Mesendoderm (in vitro differentiated cells): ENCODE results near the gene E2F3.

Source experiments
- DNase-seq: peaks from one replicate; pipeline ENCODE4 v3.0.0; 2013
- H2AK5ac ChIP-seq: 2 replicates; pipeline ENCODE4 v1.6.1; 2013; ENCODE audit warnings: low read length, inconsistent platforms
- H2BK120ac ChIP-seq: 2 replicates; pipeline ENCODE4 v1.6.1; 2013; ENCODE audit warnings: low read depth, mild to moderate bottlenecking, low read length, moderate library complexity, mixed read lengths
- H2BK15ac ChIP-seq: replicated peaks from 2 replicates; pipeline ENCODE4 v1.6.1; 2013; ENCODE audit warnings: low read depth, mild to moderate bottlenecking, moderate library complexity
- H2BK5ac ChIP-seq: 2 replicates; pipeline ENCODE4 v1.6.1; 2013; ENCODE audit warnings: low read length, inconsistent platforms
- H3K18ac ChIP-seq: 2 replicates; pipeline ENCODE4 v1.6.1; 2013; ENCODE audit warnings: mild to moderate bottlenecking, low read length, mixed read lengths
- H3K23ac ChIP-seq: one replicate; pipeline ENCODE4 v1.6.1; 2013; ENCODE audit warnings: low read length
- H3K27ac ChIP-seq: 2 replicates; pipeline ENCODE4 v1.5.1; 2013; ENCODE audit warnings: low read depth, mild to moderate bottlenecking, inconsistent platforms, low read length, moderate library complexity
- H3K27me3 ChIP-seq: 2 replicates; pipeline ENCODE4 v1.6.1; 2013; ENCODE audit warnings: low read length, control low read depth, mild to moderate bottlenecking, inconsistent platforms; ENCODE audit not compliant: insufficient read depth, poor library complexity
- H3K36me3 ChIP-seq: 2 replicates; pipeline ENCODE4 v1.6.1; 2013; ENCODE audit warnings: low read length, inconsistent platforms; ENCODE audit not compliant: control insufficient read depth, insufficient read depth
- H3K4ac ChIP-seq: one replicate; pipeline ENCODE4 v1.6.1; 2013; ENCODE audit warnings: low read depth, mild to moderate bottlenecking, low read length, moderate library complexity
- H3K4me1 ChIP-seq: 2 replicates; pipeline ENCODE4 v1.6.1; 2013; ENCODE audit warnings: low read depth, low read length, inconsistent platforms; ENCODE audit not compliant: control insufficient read depth
- H3K4me2 ChIP-seq: 2 replicates; pipeline ENCODE4 v1.6.1; 2013; ENCODE audit warnings: low read length
- H3K4me3 ChIP-seq: 2 replicates; pipeline ENCODE4 v1.5.1; 2013; ENCODE audit warnings: mild to moderate bottlenecking, low read length
- H3K56ac ChIP-seq: one replicate; pipeline ENCODE4 v1.6.1; 2013; ENCODE audit warnings: low read length
- H3K79me1 ChIP-seq: 2 replicates; pipeline ENCODE4 v1.6.1; 2013; ENCODE audit warnings: low read length, inconsistent platforms
- H3K79me2 ChIP-seq: 2 replicates; pipeline ENCODE4 v1.6.1; 2013; ENCODE audit warnings: mild to moderate bottlenecking, low read length; ENCODE audit not compliant: control insufficient read depth, insufficient read depth
- H3K9ac ChIP-seq: 2 replicates; pipeline ENCODE4 v1.6.1; 2013; ENCODE audit warnings: low read length, inconsistent platforms
- H4K5ac ChIP-seq: one replicate; pipeline ENCODE4 v1.6.1; 2013; ENCODE audit warnings: low read length
- H4K8ac ChIP-seq: one replicate; pipeline ENCODE4 v1.6.1; 2013; ENCODE audit warnings: low read depth, mild to moderate bottlenecking, control low read depth, low read length, moderate library complexity
- WGBS: extraction: QIAGEN DNeasy Blood & Tissue Kit; methylation state at CpG from one replicate; pipeline ENCODE4 v1.1.7; 2013; ENCODE audit warnings: low lambda C conversion rate, missing lambda C conversion rate; ENCODE audit not compliant: insufficient coverage; ENCODE audit errors: extremely low coverage; 5-methylcytosine and 5-hydroxymethylcytosine counted together

Gene E2F3

DNA sequence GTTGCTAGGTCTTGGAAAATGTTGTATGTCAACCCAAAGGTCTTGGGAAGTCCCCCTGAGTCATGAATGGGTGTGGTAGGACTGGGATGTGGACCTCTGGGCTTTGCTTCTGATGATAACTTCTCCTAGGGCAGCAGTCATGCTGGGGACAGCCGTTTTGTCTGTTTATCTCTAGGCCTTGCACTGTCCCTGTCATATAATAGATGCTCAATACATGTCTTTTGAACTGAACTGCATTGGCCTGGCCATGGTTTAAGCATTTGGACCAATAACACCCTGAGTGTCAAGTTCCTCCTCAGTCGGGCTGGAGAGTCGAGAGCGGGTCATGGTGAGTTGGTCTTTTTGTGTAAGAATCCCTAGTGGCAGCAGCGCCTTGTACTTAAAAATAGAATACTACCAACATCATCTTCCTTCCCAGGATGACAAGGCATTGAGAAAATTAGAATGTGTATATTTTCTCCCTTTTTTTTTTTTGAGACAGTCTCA is 43.1 kb downstream of the E2F3 start:
- no CpG with 5 or more reads among the region's 5 CpGs for WGBS
- no peaks in the 10 kb centered on the region for H3K4me1 ChIP-seq

DNA sequence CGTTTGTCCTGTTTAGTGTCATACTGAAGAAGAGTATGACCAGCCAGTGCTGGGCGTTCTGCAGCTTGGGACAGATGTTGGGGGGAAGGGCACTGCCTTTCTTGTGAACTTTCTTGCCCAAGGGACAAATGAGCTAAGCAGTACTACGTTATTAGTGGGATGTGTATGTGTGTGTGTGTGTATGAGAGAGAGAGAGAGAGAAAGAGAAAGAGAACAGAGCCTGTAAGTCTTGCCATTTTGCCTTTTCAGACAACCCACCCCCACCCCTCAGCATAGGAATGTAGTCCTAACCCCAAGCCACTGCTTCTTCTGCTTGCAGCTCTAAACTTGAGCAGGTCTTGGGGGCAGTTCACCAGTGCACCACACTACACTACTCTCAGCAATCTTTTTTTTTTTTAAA is 45.5 kb downstream of the E2F3 start:
- Histone ChIP-seq H4K8ac (no peak overlapping the region), H3K4me1 (no peaks in the 10 kb centered on the region), H2BK15ac (no peak overlapping the region), H3K79me1 (peaks cover 9% of the 10 kb centered on the region), H3K9ac (no peak overlapping the region), H4K5ac (no peak overlapping the region), H3K18ac (no peak overlapping the region), H3K79me2 (peaks cover 62% of the 10 kb centered on the region), H2BK120ac (no peak overlapping the region), H3K27me3 (no peaks in the 10 kb centered on the region), H3K56ac (no peak overlapping the region), H3K36me3 (no peaks in the 10 kb centered on the region), H2AK5ac (no peak overlapping the region), H2BK5ac (no peak overlapping the region), H3K27ac (no peak overlapping the region), H3K4me3 (no peak overlapping the region), H3K4me2 (no peak overlapping the region), H3K23ac (no peak overlapping the region), H3K4ac (no peak overlapping the region)
- DNase-seq = peak; percentile 18
- WGBS = no CpG with 5 or more reads among the region's 3 CpGs

More for the DNA sequence above, 43.1 kb downstream of the E2F3 start:
- Histone ChIP-seq H3K9ac (no peak overlapping the region), H2BK15ac (no peak overlapping the region), H2BK5ac (no peak overlapping the region), H3K79me2 (peaks cover 63% of the 10 kb centered on the region), H3K27ac (no peak overlapping the region), H3K18ac (no peak overlapping the region), H3K23ac (no peak overlapping the region), H3K79me1 (peaks cover 12% of the 10 kb centered on the region), H2AK5ac (no peak overlapping the region), H3K27me3 (no peaks in the 10 kb centered on the region), H3K4me3 (no peak overlapping the region), H4K5ac (no peak overlapping the region), H3K56ac (no peak overlapping the region), H3K4me2 (no peak overlapping the region), H3K4ac (no peak overlapping the region), H3K36me3 (no peaks in the 10 kb centered on the region), H4K8ac (no peak overlapping the region), H2BK120ac (no peak overlapping the region)
- DNase-seq = no peak

DNA sequence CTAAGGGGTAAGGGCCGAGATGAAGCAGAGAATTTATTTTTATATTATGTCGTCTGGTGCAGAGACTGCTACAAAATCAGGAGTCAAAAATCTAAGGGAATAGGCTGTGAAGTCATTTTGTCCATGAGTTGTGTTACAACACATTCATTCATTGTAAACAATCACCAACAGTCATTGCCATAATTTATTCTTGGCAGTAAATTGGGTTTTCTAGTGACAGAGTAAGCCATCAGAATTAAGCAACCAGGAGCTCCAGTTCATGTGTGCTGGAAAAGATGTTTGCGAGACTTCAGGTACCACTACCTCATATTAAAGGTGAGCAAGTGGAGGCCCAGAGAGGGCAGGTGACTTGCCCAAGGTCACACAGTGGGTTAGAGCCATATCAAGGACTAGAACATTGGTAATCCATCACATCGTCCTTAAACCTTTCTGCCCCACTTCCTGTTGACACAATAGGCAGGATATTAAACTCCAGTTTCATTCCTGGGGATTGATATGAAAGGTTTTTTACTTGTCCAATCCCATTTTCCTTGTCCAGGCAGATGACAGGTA is 46.0 kb downstream of the E2F3 start:
- Histone ChIP-seq H3K56ac (no peak overlapping the region), H2AK5ac (no peak overlapping the region), H3K4me2 (no peak overlapping the region), H3K4me1 (no peaks in the 10 kb centered on the region), H4K8ac (no peak overlapping the region), H3K79me2 (peaks cover 62% of the 10 kb centered on the region), H2BK120ac (no peak overlapping the region), H2BK15ac (no peak overlapping the region), H3K36me3 (no peaks in the 10 kb centered on the region), H3K4me3 (no peak overlapping the region), H3K27me3 (no peaks in the 10 kb centered on the region), H3K79me1 (peaks cover 9% of the 10 kb centered on the region), H2BK5ac (no peak overlapping the region), H3K23ac (no peak overlapping the region), H3K18ac (no peak overlapping the region), H4K5ac (no peak overlapping the region), H3K27ac (no peak overlapping the region), H3K4ac (no peak overlapping the region), H3K9ac (no peak overlapping the region)
- no CpG with 5 or more reads among the region's 4 CpGs for WGBS
- no peak for DNase-seq

DNA sequence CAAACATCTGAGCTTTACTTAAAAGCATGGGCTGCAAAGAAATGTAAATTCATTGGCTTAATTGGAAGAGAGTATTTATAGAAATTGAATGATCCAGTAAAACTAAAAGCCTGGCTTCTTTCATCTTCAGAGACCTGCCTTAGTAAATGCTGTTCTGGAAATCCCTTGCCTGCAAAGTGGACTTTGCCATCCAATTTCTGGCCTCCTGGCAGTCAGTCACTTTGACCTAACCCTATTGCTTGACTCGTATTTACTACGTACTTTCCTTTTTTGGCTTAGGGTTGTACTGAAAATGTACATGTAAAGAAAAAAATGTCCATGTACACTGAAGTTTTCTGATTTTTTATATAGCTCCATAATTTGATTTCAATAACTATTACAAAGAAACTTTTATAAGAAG is 47.1 kb downstream of the E2F3 start:
- no peaks in the 10 kb centered on the region for H3K36me3 ChIP-seq
- H2BK120ac ChIP-seq = no peak overlapping the region
- no peak overlapping the region for H4K5ac ChIP-seq
- no peaks in the 10 kb centered on the region for H3K27me3 ChIP-seq
- no peak overlapping the region for H2AK5ac ChIP-seq
- H3K79me2 ChIP-seq = peaks cover 64% of the 10 kb centered on the region
- H3K27ac ChIP-seq = no peak overlapping the region
- H3K79me1 ChIP-seq = peaks cover 10% of the 10 kb centered on the region
- H2BK5ac ChIP-seq = no peak overlapping the region
- no peak overlapping the region for H3K18ac ChIP-seq
- no peak overlapping the region for H3K56ac ChIP-seq
- DNase-seq = no peak
- no peaks in the 10 kb centered on the region for H3K4me1 ChIP-seq
- no peak overlapping the region for H3K9ac ChIP-seq
- WGBS = no CpG with 5 or more reads among the region's 2 CpGs
- H3K4me2 ChIP-seq = no peak overlapping the region
- no peak overlapping the region for H3K4ac ChIP-seq
- H4K8ac ChIP-seq = no peak overlapping the region
- H3K4me3 ChIP-seq = no peak overlapping the region
- no peak overlapping the region for H3K23ac ChIP-seq
- no peak overlapping the region for H2BK15ac ChIP-seq

DNA sequence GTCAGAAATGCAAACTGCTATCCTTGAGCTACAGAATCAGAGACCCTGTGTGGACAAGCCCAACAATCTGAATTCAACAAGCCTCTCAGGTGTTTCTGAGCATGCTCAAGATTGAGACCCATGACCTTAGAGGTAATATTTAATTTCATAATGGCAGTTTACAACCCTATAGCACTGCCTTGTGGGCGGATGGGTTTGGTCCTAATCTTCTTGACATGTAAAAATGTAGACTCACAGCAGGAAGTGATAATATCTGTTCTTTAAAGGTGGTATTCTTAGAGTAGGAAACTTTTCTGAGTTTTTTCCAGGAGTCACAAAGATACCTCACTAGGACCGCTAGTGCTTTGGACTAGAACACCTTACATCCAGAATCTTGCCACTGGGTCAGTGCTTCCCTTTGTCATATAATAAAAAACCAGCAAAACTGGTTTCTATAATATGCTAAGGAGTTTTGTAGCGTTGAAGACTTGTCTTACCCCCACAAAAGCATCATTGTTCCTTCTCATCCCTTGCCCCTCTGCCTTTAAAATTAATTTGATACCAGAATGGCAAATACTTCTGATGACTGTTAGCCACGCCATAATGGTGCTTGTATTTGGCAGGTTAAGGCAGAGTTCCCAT is 52.6 kb downstream of the E2F3 start:
- H3K79me1 ChIP-seq = peaks cover 11% of the 10 kb centered on the region
- DNase-seq = no peak
- H3K23ac ChIP-seq = no peak overlapping the region
- no peak overlapping the region for H3K4me3 ChIP-seq
- no peak overlapping the region for H3K4me2 ChIP-seq
- no peak overlapping the region for H3K27ac ChIP-seq
- H3K4me1 ChIP-seq = no peaks in the 10 kb centered on the region
- WGBS = no CpG with 5 or more reads among the region's 4 CpGs
- no peak overlapping the region for H2BK15ac ChIP-seq
- H4K8ac ChIP-seq = no peak overlapping the region
- no peak overlapping the region for H3K4ac ChIP-seq
- H3K79me2 ChIP-seq = peaks cover 58% of the 10 kb centered on the region
- H3K9ac ChIP-seq = no peak overlapping the region
- no peak overlapping the region for H2AK5ac ChIP-seq
- no peak overlapping the region for H3K18ac ChIP-seq
- H2BK5ac ChIP-seq = no peak overlapping the region
- H2BK120ac ChIP-seq = no peak overlapping the region
- H3K27me3 ChIP-seq = no peaks in the 10 kb centered on the region
- no peak overlapping the region for H4K5ac ChIP-seq
- H3K56ac ChIP-seq = no peak overlapping the region
- H3K36me3 ChIP-seq = no peaks in the 10 kb centered on the region
